RCC 7860 (cell line): ENCODE measurements around the gene HSF2BP.
"Not testable (repeated sequence)": the region's sequence is repeated elsewhere in the genome, so short reads cannot be mapped to it uniquely, and the experiment has no call there.

Experiments
- DNase-seq: peaks from one replicate; pipeline ENCODE4 v3.0.0-alpha.2; 2015; ENCODE audit warnings: low spot score
- FAIRE-seq: peaks from 2 replicates; lab custom pipeline; 2012; peaks lifted over from hg19 to GRCh38; lab: Jason Lieb, UNC

The HSF2BP gene

GRCh38 chr21:43600642-43601402 is 58.5 kb downstream of the HSF2BP start:
- DNase-seq = peak; percentile 89
- FAIRE-seq = peak; percentile 96

GRCh38 chr21:43599728-43600127 is 59.6 kb downstream of the HSF2BP start:
- DNase-seq (no peak), FAIRE-seq (no peak)

- DNase-seq = peak; percentile 52
These were observed 60.7 kb downstream of the HSF2BP start for GRCh38 chr21:43598416-43599120.

GRCh38 chr21:43597540-43598250 is 61.6 kb downstream of the HSF2BP start:
- FAIRE-seq = no peak
- DNase-seq = no peak

More at GRCh38 chr21:43598416-43599120, 60.7 kb downstream of the HSF2BP start:
- FAIRE-seq = peak; percentile 70

GRCh38 chr21:43597052-43597451 is 62.2 kb downstream of the HSF2BP start:
- DNase-seq (peak; percentile 94), FAIRE-seq (peak; percentile 93)

GRCh38 chr21:43596616-43597015 is 62.7 kb downstream of the HSF2BP start:
- FAIRE-seq = no peak

GRCh38 chr21:43595769-43596168 is 63.5 kb downstream of the HSF2BP start:
- FAIRE-seq, DNase-seq: not testable (repeated sequence)

More at GRCh38 chr21:43596616-43597015, 62.7 kb downstream of the HSF2BP start:
- no peak for DNase-seq

GRCh38 chr21:43593078-43593477 is 66.2 kb downstream of the HSF2BP start:
- FAIRE-seq (no peak), DNase-seq (no peak)

- FAIRE-seq (peak; percentile 91), DNase-seq (peak; percentile 68)
These were observed 67.7 kb downstream of the HSF2BP start for GRCh38 chr21:43591571-43591970.

- FAIRE-seq (peak; percentile 35), DNase-seq (no peak)
These were observed 69.1 kb downstream of the HSF2BP start for GRCh38 chr21:43590194-43590593.

GRCh38 chr21:43588957-43589356 is 70.3 kb downstream of the HSF2BP start:
- DNase-seq = no peak
- FAIRE-seq = no peak

GRCh38 chr21:43585924-43586413 is 73.3 kb downstream of the HSF2BP start:
- DNase-seq = peak; percentile 100

GRCh38 chr21:43585514-43585913 is 73.8 kb downstream of the HSF2BP start:
- FAIRE-seq = no peak
- DNase-seq = no peak

More at GRCh38 chr21:43585924-43586413, 73.3 kb downstream of the HSF2BP start:
- FAIRE-seq = peak; percentile 99

GRCh38 chr21:43581453-43581852 is 77.8 kb downstream of the HSF2BP start:
- FAIRE-seq (no peak), DNase-seq (no peak)

- FAIRE-seq = no peak
- DNase-seq = no peak
These were observed 80.5 kb downstream of the HSF2BP start for GRCh38 chr21:43578677-43579303.

GRCh38 chr21:43575473-43575844 is 83.8 kb downstream of the HSF2BP start:
- FAIRE-seq (no peak), DNase-seq (no peak)

- FAIRE-seq (no peak), DNase-seq (no peak)
These were observed 84.4 kb downstream of the HSF2BP start for GRCh38 chr21:43574741-43575472.

GRCh38 chr21:43573921-43574320 is 85.4 kb downstream of the HSF2BP start:
- no peak for FAIRE-seq
- DNase-seq = no peak

- DNase-seq = no peak
- no peak for FAIRE-seq
These were observed 86.8 kb downstream of the HSF2BP start for GRCh38 chr21:43572446-43572845.

GRCh38 chr21:43571976-43572375 is 87.3 kb downstream of the HSF2BP start:
- no peak for DNase-seq
- no peak for FAIRE-seq
